PC-3 (cell line): ENCODE results near the gene PXMP4.

Experiments
- CTCF ChIP-seq: fragments of 300-600 bp; sonication (generic); conservative IDR thresholded peaks from 2 replicates; pipeline ENCODE4 v1.5.1; 2017; ENCODE audit warnings: antibody characterized with exemption, low read depth, mild to moderate bottlenecking, low read length
- EZH2 ChIP-seq: fragments of 300-600 bp; sonication (generic); IDR thresholded peaks from one replicate; pipeline ENCODE4 v1.6.1; 2017; ENCODE audit warnings: antibody characterized with exemption, mild to moderate bottlenecking, low read length; ENCODE audit not compliant: unreplicated experiment
- EZH2phosphoT487 ChIP-seq: fragments of 300-600 bp; sonication (generic); IDR thresholded peaks from 2 replicates; pipeline ENCODE4 v1.6.1; 2018; ENCODE audit warnings: mild to moderate bottlenecking, antibody characterized with exemption, low read length, borderline replicate concordance

GRCh38 chr20:33744181-33744580 lies 24.1 kb upstream of the PXMP4 start:
- TF ChIP-seq CTCF (no peak), EZH2 (no peak), EZH2phosphoT487 (no peak)
